K562 (cell line): ENCODE results near the gene CORO2A. TPM values are rescaled to one million over a fixed set of nuclear protein-coding genes. Genes with fewer than 3 reads are reported as not detected.

ENCODE experiments used
- ATAC-seq: fragments of 200-7000 bp; cut with Tn5 transposase; 3 replicates; pipeline ENCODE4 v1.9.1; 2020; ENCODE audit warnings: moderate library complexity
- BruUV-seq: library from RNA; stranded (reverse); fragments of 400-500 nt; replicated peaks from 2 replicates; lab custom pipeline; 2021; lab: Mats Ljungman, UMichigan
- CTCF ChIA-PET: fragments of 300-600 bp; formaldehyde crosslinking; extraction: SDS; loops from one replicate; lab custom pipeline; 2021; ENCODE audit warnings: low intra/inter-chr PET ratio; lab: Yijun Ruan, JAX
- POLR2A ChIA-PET: fragments of 300-600, 350-650 bp; sonication (Branson Sonifier 250); formaldehyde crosslinking; extraction: SDS; loops from one replicate; lab custom pipeline; 2021; ENCODE audit warnings: antibody characterized with exemption, inconsistent platforms; lab: Yijun Ruan, JAX
- DNase-seq, 4 experiments: peaks; one replicate each; pipeline versions ENCODE4 v3.0.0 to v3.0.0-alpha.2; 2011 to 2018; ENCODE audit warnings: low spot score in 3 of 4, mixed read lengths in 3 of 4; ENCODE audit errors: extremely low read depth in 1 of 4
- FAIRE-seq: peaks from 2 replicates; lab custom pipeline; 2011; peaks lifted over from hg19 to GRCh38; lab: Jason Lieb, UNC
- H2AFZ ChIP-seq: 2 replicates; pipeline ENCODE4 v1.6.0; 2011; ENCODE audit warnings: low read depth, low read length, control low read depth, inconsistent platforms
- H3K27ac ChIP-seq: fragments of 200-600 bp; 3 replicates; pipeline ENCODE4 v1.8.0; 2011; ENCODE audit warnings: low read depth, mild to moderate bottlenecking, control low read depth, inconsistent platforms, low read length, moderate library complexity, mixed read lengths; ENCODE audit errors: extremely low read depth
- H3K27me3 ChIP-seq, 2 experiments: fragments of 300-600 bp in 1 of 2; 2 replicates in 1 of 2; 3 replicates in 1 of 2; pipeline versions ENCODE4 v1.6.0 to v1.8.0; 2011; ENCODE audit warnings: inconsistent platforms in 2 of 2, low read length in 2 of 2, mild to moderate bottlenecking in 1 of 2, mixed read lengths in 1 of 2, moderate library complexity in 1 of 2; ENCODE audit not compliant: control insufficient read depth in 2 of 2, insufficient read depth in 2 of 2
- H3K36me3 ChIP-seq: fragments of 300-600 bp; 3 replicates; pipeline ENCODE4 v1.8.0; 2011; ENCODE audit warnings: mild to moderate bottlenecking, low read length, inconsistent platforms; ENCODE audit not compliant: control insufficient read depth, insufficient read depth
- H3K4me1 ChIP-seq, 2 experiments: fragments of 200-600 bp in 1 of 2; replicated peaks in 1 of 2; 2 replicates in 1 of 2; 3 replicates in 1 of 2; pipeline versions ENCODE4 v1.5.1 to v1.8.0; 2011; ENCODE audit warnings: inconsistent platforms in 2 of 2, low read length in 2 of 2, mild to moderate bottlenecking in 1 of 2, mixed read lengths in 1 of 2, moderate library complexity in 1 of 2; ENCODE audit not compliant: control insufficient read depth in 2 of 2, insufficient read depth in 2 of 2
- H3K4me2 ChIP-seq: 2 replicates; pipeline ENCODE4 v1.6.1; 2011; ENCODE audit warnings: low read length, control low read depth, inconsistent platforms, mixed read lengths; ENCODE audit not compliant: insufficient read depth
- H3K4me3 ChIP-seq: fragments of 200-600 bp; sonication (generic), shearing (Covaris generic); 2 replicates; pipeline ENCODE4 v1.5.1; 2016; ENCODE audit warnings: control low read depth, inconsistent platforms
- H3K79me2 ChIP-seq: fragments of 200-600 bp; 3 replicates; pipeline ENCODE4 v1.8.0; 2011; ENCODE audit warnings: low read length, inconsistent platforms; ENCODE audit not compliant: control insufficient read depth, insufficient read depth
- H3K9ac ChIP-seq, 2 experiments: 2 replicates each; pipeline versions ENCODE4 v1.6.0 to v1.6.1; 2011; ENCODE audit warnings: low read depth in 2 of 2, low read length in 2 of 2, control low read depth in 1 of 2, inconsistent platforms in 1 of 2, mild to moderate bottlenecking in 1 of 2, mixed read lengths in 1 of 2; ENCODE audit not compliant: insufficient read depth in 1 of 2
- H3K9me1 ChIP-seq: one replicate; pipeline ENCODE4 v1.6.0; 2011; ENCODE audit warnings: inconsistent platforms, mild to moderate bottlenecking, low read length, moderate library complexity; ENCODE audit not compliant: control insufficient read depth, insufficient read depth
- H3K9me3 ChIP-seq: replicated peaks from 2 replicates; pipeline ENCODE4 v1.5.1; 2011; ENCODE audit warnings: low read depth, low read length, inconsistent platforms; ENCODE audit not compliant: control insufficient read depth, insufficient read depth
- H4K20me1 ChIP-seq: replicated peaks from 2 replicates; pipeline ENCODE4 v1.6.1; 2011; ENCODE audit warnings: low read length, inconsistent platforms, mixed read lengths; ENCODE audit not compliant: control insufficient read depth, insufficient read depth
- BDP1 ChIP-seq: IDR thresholded peaks from 3 replicates; pipeline ENCODE4 v1.6.1; 2011; ENCODE audit not compliant: insufficient read length, insufficient read depth
- KLF1 ChIP-seq: fragments of 450-650 bp; IDR thresholded peaks from 2 replicates; pipeline ENCODE4 v1.6.1; 2016; ENCODE audit warnings: missing genetic modification characterization, missing compliant biosample characterization
- MCM5 ChIP-seq: fragments of 450-650 bp; IDR thresholded peaks from 2 replicates; pipeline ENCODE4 v1.6.1; 2016; ENCODE audit warnings: low read depth
- MCM7 ChIP-seq, 2 experiments: fragments of 450-650 bp; IDR thresholded peaks; 2 replicates each; pipeline ENCODE4 v1.6.1; 2016 to 2018
- NFIX ChIP-seq: fragments of 250-450 bp; sonication (Bioruptor Pico); IDR thresholded peaks from 2 replicates; pipeline ENCODE4 v1.4.0; 2020; ENCODE audit warnings: low read depth, mild to moderate bottlenecking, moderate library complexity
- PHF21A ChIP-seq: fragments of 450-650 bp; IDR thresholded peaks from 2 replicates; pipeline ENCODE4 v1.6.1; 2017; ENCODE audit warnings: low read depth, borderline replicate concordance
- PTBP1 ChIP-seq: fragments of 200-400 bp; formaldehyde crosslinking; IDR thresholded peaks from 2 replicates; pipeline ENCODE4 v1.6.1; 2017; ENCODE audit warnings: low read depth, low read length
- SMARCE1 ChIP-seq: fragments of 450-650 bp; IDR thresholded peaks from 2 replicates; pipeline ENCODE4 v1.7.1; 2016; ENCODE audit warnings: mild to moderate bottlenecking
- WHSC1 ChIP-seq: IDR thresholded peaks from one replicate; pipeline ENCODE4 v1.6.1; 2012; ENCODE audit warnings: low read length, control low read depth, inconsistent platforms
- ZKSCAN8 ChIP-seq: fragments of 200-800 bp; sonication (Bioruptor generic); IDR thresholded peaks from 2 replicates; pipeline ENCODE4 v1.6.1; 2016; ENCODE audit warnings: missing genetic modification characterization, missing compliant biosample characterization
- ZNF197 ChIP-seq: fragments of 200-800 bp; sonication (Bioruptor generic); IDR thresholded peaks from 2 replicates; pipeline ENCODE4 v1.6.1; 2016; ENCODE audit warnings: low read depth, missing genetic modification characterization, missing compliant biosample characterization
- ZNF232 ChIP-seq: sonication (generic); formaldehyde crosslinking; IDR thresholded peaks from 2 replicates; pipeline ENCODE4 v1.8.0; 2022; ENCODE audit warnings: mild to moderate bottlenecking, missing genetic modification reagents
- ZNF41 ChIP-seq: fragments of 250-450 bp; sonication (Bioruptor Pico); conservative IDR thresholded peaks from 2 replicates; pipeline ENCODE4 v1.4.0; 2020; ENCODE audit warnings: mild to moderate bottlenecking
- ZNF586 ChIP-seq: fragments of 450-650 bp; formaldehyde crosslinking; conservative IDR thresholded peaks from 2 replicates; pipeline ENCODE4 v1.4.0; 2020; ENCODE audit warnings: mild to moderate bottlenecking, moderate library complexity
- WGBS: fragments of 100-300 bp; shearing (Covaris generic); methylation state at CpG from one replicate; pipeline ENCODE4 v1.1.6; 2016; ENCODE audit warnings: low coverage, mixed read lengths; ENCODE audit not compliant: insufficient coverage; ENCODE audit errors: missing lambda C conversion rate; 5-methylcytosine and 5-hydroxymethylcytosine counted together
- in situ Hi-C: fragments of 300-500 bp; cut with MboI; formaldehyde crosslinking; loops from 4 replicates; pipeline ENCODE4 v1.15.0; 2018; ENCODE audit warnings: inconsistent platforms, mixed read lengths
- intact Hi-C: fragments of 100-400 bp; cut with micrococcal nuclease; formaldehyde crosslinking; loops from 2 replicates; pipeline ENCODE4 v1.14.2; 2022
- polyA plus RNA-seq, 8 experiments: library from polyadenylated mRNA; depleted of rRNA in 4 of 8; stranded (reverse) in 5 of 8; unstranded in 3 of 8; fragments of >200 nt; fragmentation: Nextera tagmentation in 2 of 8; fragmentation: Illumina TruSeq in 1 of 8; extraction: Ambion mirVana in 2 of 8; extraction: Trizol in 1 of 8; gene quantifications; 2 replicates each; pipeline versions ENCODE4 v1.2.1 to v1.2.3, GENCODE V29; 2011 to 2014; ENCODE audit warnings: inconsistent platforms in 1 of 8, missing spikeins in 1 of 8
- total RNA-seq, 7 experiments: library from RNA; depleted of rRNA in 6 of 7; stranded (reverse); fragments of >200 nt in 6 of 7; fragmentation: Illumina TruSeq in 2 of 7; extraction: Trizol in 2 of 7; gene quantifications; 2 replicates each; pipeline versions ENCODE4 v1.2.1 to v1.2.3, GENCODE V29; 2011 to 2021; ENCODE audit warnings: low replicate concordance in 1 of 7

The CORO2A gene
- total and polyA plus RNA-seq, 9 of the 15 experiments (the other 6 are each of a cell fraction or from before 2014, with no cell fraction given): 9.5 to 26.6 (median 18.0) TPM

GRCh38 chr9:98230789-98231188 lies 38.4 kb upstream of the CORO2A start:
- DNase-seq (no peak), FAIRE-seq (no peak), ATAC-seq (peak; percentile 14; the same call in 1 of the 3 replicates)
- intact Hi-C loops: no loop called here
- TF ChIP-seq ZKSCAN8 (CRISPR knock-in tag) (no peak), MCM5 (no peak), ZNF41 (CRISPR knock-in tag) (no peak), ZNF586 (no peak), ZNF232 (CRISPR knock-in tag) (no peak), MCM7 (IDR thresholded peaks at IDR 0.05) (no peak), BDP1 (no peak), PTBP1 (no peak), PHF21A (no peak), SMARCE1 (no peak), KLF1 (tag) (no peak), ZNF197 (no peak), NFIX (CRISPR knock-in tag) (no peak), WHSC1 (no peak)
- no peaks in the 10 kb centered on the region for H4K20me1 ChIP-seq
- in situ Hi-C loops: no loop called here
- H3K9ac ChIP-seq: no peak overlapping the region; a peak in 1 of 4 replicates
- 88% methylated on average over 6 of the region's 6 CpGs for WGBS
- H3K27me3 ChIP-seq: no peaks in the 10 kb centered on the region
- CTCF ChIA-PET: no interaction called here
- H3K4me3 ChIP-seq: no peak overlapping the region
- POLR2A ChIA-PET: interaction anchor here (0.5 to 2.8 kb wide), 2 partner anchors 10 to 1051 kb away, joined by 3 to 18 read pairs; no protein-coding TSS in a partner anchor
- H3K9me3 ChIP-seq: no peaks in the 10 kb centered on the region
- H3K79me2 ChIP-seq: no peaks in the 10 kb centered on the region
- H3K36me3 ChIP-seq: peaks cover 40% of the 10 kb centered on the region; the same call in 2 of the 3 replicates
- H2AFZ ChIP-seq: no peak overlapping the region
- peaks cover 24 to 25% of the 10 kb centered on the region in 2 experiments; a peak in 4 of 5 replicates for H3K4me1 ChIP-seq
- H3K27ac ChIP-seq: no peak overlapping the region
- H3K4me2 ChIP-seq: no peak overlapping the region
- H3K9me1 ChIP-seq: no peaks in the 10 kb centered on the region
- no TSS peak for BruUV-seq
